H1 (cell line): ENCODE data around the gene PARD6A. TPM values are rescaled to one million over a fixed set of nuclear protein-coding genes. Genes with fewer than 3 reads are reported as not detected.

Experiments used
- CTCF ChIA-PET: fragments of 300-600 bp; sonication (Branson Sonifier 250); formaldehyde crosslinking; loops from one replicate; lab custom pipeline; 2021; ENCODE audit not compliant: partially characterized antibody; lab: Charles Lee
- POLR2A ChIA-PET: fragments of 300-600 bp; sonication (Branson Sonifier 250); formaldehyde crosslinking; loops from one replicate; lab custom pipeline; 2021; ENCODE audit warnings: inconsistent platforms; ENCODE audit not compliant: partially characterized antibody; lab: Charles Lee
- DNase-seq, 2 experiments: peaks; one replicate each; pipeline versions ENCODE4 v3.0.0 to v3.0.0-alpha.2; 2010 to 2022; ENCODE audit warnings: low spot score in 2 of 2, low read depth in 1 of 2, mixed read lengths in 1 of 2
- FAIRE-seq: peaks from 2 replicates; lab custom pipeline; 2011; peaks lifted over from hg19 to GRCh38; lab: Jason Lieb, UNC
- H2AFZ ChIP-seq: 2 replicates; pipeline ENCODE4 v1.8.1; 2012; ENCODE audit warnings: low read length, inconsistent platforms
- H2AK5ac ChIP-seq: 2 replicates; pipeline ENCODE4 v1.6.1; 2013; ENCODE audit warnings: low read depth, low read length
- H2BK120ac ChIP-seq: replicated peaks from 2 replicates; pipeline ENCODE3; 2013; ENCODE audit warnings: low read depth, low read length, inconsistent platforms
- H2BK12ac ChIP-seq: 2 replicates; pipeline ENCODE4 v1.6.1; 2013; ENCODE audit warnings: low read depth, low read length
- H2BK15ac ChIP-seq: 2 replicates; pipeline ENCODE4 v1.6.1; 2013; ENCODE audit warnings: low read length
- H2BK20ac ChIP-seq: 2 replicates; pipeline ENCODE4 v1.6.1; 2013; ENCODE audit warnings: low read length
- H2BK5ac ChIP-seq: 2 replicates; pipeline ENCODE4 v1.6.1; 2013; ENCODE audit warnings: low read depth, low read length
- H3K14ac ChIP-seq: 2 replicates; pipeline ENCODE4 v1.6.1; 2013; ENCODE audit warnings: inconsistent platforms; ENCODE audit not compliant: insufficient read length
- H3K18ac ChIP-seq: 2 replicates; pipeline ENCODE4 v1.6.1; 2013; ENCODE audit warnings: low read length; ENCODE audit errors: extremely low read depth
- H3K23ac ChIP-seq: 2 replicates; pipeline ENCODE4 v1.6.1; 2013; ENCODE audit warnings: inconsistent platforms; ENCODE audit not compliant: insufficient read length
- H3K23me2 ChIP-seq: 2 replicates; pipeline ENCODE4 v1.6.1; 2013; ENCODE audit warnings: low read depth, low read length
- H3K27ac ChIP-seq: 2 replicates; pipeline ENCODE4 v1.6.1; 2011; ENCODE audit warnings: low read depth, low read length, inconsistent platforms
- H3K27me3 ChIP-seq, 4 experiments: replicated peaks in 1 of 4; 1 replicate in 1 of 4; 2 replicates in 3 of 4; pipeline versions ENCODE4 v1.6.1 to v1.8.1; 2011 to 2013; ENCODE audit warnings: low read length in 3 of 4, mild to moderate bottlenecking in 3 of 4, inconsistent platforms in 2 of 4, mixed read lengths in 2 of 4, moderate library complexity in 1 of 4; ENCODE audit not compliant: control insufficient read depth in 3 of 4, insufficient read depth in 3 of 4; ENCODE audit errors: extremely low read depth in 1 of 4
- H3K36me3 ChIP-seq, 4 experiments: 2 replicates each; pipeline versions ENCODE4 v1.6.1 to v1.8.1; 2011 to 2013; ENCODE audit warnings: mild to moderate bottlenecking in 4 of 4, low read length in 3 of 4, moderate library complexity in 2 of 4, control low read depth in 1 of 4, inconsistent platforms in 1 of 4; ENCODE audit not compliant: insufficient read depth in 4 of 4, control insufficient read depth in 2 of 4
- H3K4ac ChIP-seq: replicated peaks from 2 replicates; pipeline ENCODE3; 2013; ENCODE audit warnings: low read length, low read depth, mixed read lengths, inconsistent platforms; ENCODE audit not compliant: insufficient read length
- H3K4me1 ChIP-seq, 4 experiments: replicated peaks in 1 of 4; 1 replicate in 1 of 4; 2 replicates in 3 of 4; pipeline versions ENCODE4 v1.6.1 to v1.8.1; 2011 to 2013; ENCODE audit warnings: low read length in 3 of 4, inconsistent platforms in 2 of 4, mixed read lengths in 1 of 4; ENCODE audit not compliant: insufficient read depth in 4 of 4, control insufficient read depth in 3 of 4
- H3K4me2 ChIP-seq, 2 experiments: 2 replicates each; pipeline versions ENCODE4 v1.6.1 to v1.8.1; 2011 to 2013; ENCODE audit warnings: low read depth in 2 of 2, low read length in 2 of 2, control low read depth in 1 of 2, inconsistent platforms in 1 of 2, mild to moderate bottlenecking in 1 of 2; ENCODE audit not compliant: insufficient read depth in 1 of 2
- H3K4me3 ChIP-seq, 4 experiments: fragments of 200-600, 300-600 bp in 1 of 4; sonication (generic), shearing (Covaris generic), sonication (Bioruptor Twin) in 1 of 4; 2 replicates each; pipeline versions ENCODE4 v1.5.1 to v1.8.1; 2011 to 2016; ENCODE audit warnings: low read length in 4 of 4, low read depth in 3 of 4, control low read depth in 2 of 4, inconsistent platforms in 2 of 4, mild to moderate bottlenecking in 2 of 4, mixed read lengths in 1 of 4, moderate library complexity in 1 of 4; ENCODE audit not compliant: insufficient read depth in 2 of 4; ENCODE audit errors: extremely low read depth in 1 of 4
- H3K56ac ChIP-seq: replicated peaks from 2 replicates; pipeline ENCODE3; 2013; ENCODE audit warnings: low read depth, mild to moderate bottlenecking, mixed read lengths, low read length, inconsistent platforms; ENCODE audit not compliant: insufficient read length
- H3K79me1 ChIP-seq: 2 replicates; pipeline ENCODE4 v1.6.1; 2013; ENCODE audit warnings: low read depth, low read length, control low read depth
- H3K79me2 ChIP-seq, 2 experiments: 2 replicates each; pipeline versions ENCODE4 v1.6.1 to v1.8.1; 2012 to 2013; ENCODE audit warnings: low read length in 2 of 2, mild to moderate bottlenecking in 2 of 2, inconsistent platforms in 1 of 2; ENCODE audit not compliant: insufficient read depth in 2 of 2, control insufficient read depth in 1 of 2
- H3K9ac ChIP-seq, 4 experiments: replicated peaks in 1 of 4; 1 replicate in 1 of 4; 2 replicates in 3 of 4; pipeline versions ENCODE4 v1.6.1 to v1.8.1; 2011 to 2013; ENCODE audit warnings: low read depth in 3 of 4, low read length in 3 of 4, control low read depth in 2 of 4, mild to moderate bottlenecking in 2 of 4, moderate library complexity in 2 of 4, inconsistent platforms in 1 of 4; ENCODE audit errors: extremely low read depth in 1 of 4
- H3K9me3 ChIP-seq, 2 experiments: 2 replicates each; pipeline versions ENCODE4 v1.6.1 to v1.8.1; 2012 to 2013; ENCODE audit warnings: mild to moderate bottlenecking in 2 of 2, moderate library complexity in 2 of 2, control low read depth in 1 of 2, inconsistent platforms in 1 of 2, low read depth in 1 of 2, low read length in 1 of 2, mixed read lengths in 1 of 2; ENCODE audit not compliant: insufficient read depth in 2 of 2
- H4K20me1 ChIP-seq, 2 experiments: replicated peaks in 1 of 2; 2 replicates each; pipeline versions ENCODE3 to v1.8.1; 2011 to 2013; ENCODE audit warnings: inconsistent platforms in 2 of 2, low read length in 2 of 2, mild to moderate bottlenecking in 1 of 2; ENCODE audit not compliant: insufficient read depth in 2 of 2, control insufficient read depth in 1 of 2
- H4K5ac ChIP-seq: 2 replicates; pipeline ENCODE4 v1.6.1; 2013; ENCODE audit warnings: low read length, low read depth, mixed read lengths, inconsistent platforms; ENCODE audit not compliant: insufficient read length
- H4K8ac ChIP-seq: 2 replicates; pipeline ENCODE4 v1.8.0; 2013; ENCODE audit warnings: mild to moderate bottlenecking, moderate library complexity, low read length, inconsistent platforms; ENCODE audit not compliant: insufficient read depth; ENCODE audit errors: extremely low read depth
- H4K91ac ChIP-seq: replicated peaks from 2 replicates; pipeline ENCODE3; 2013; ENCODE audit warnings: low read length, mixed read lengths, inconsistent platforms; ENCODE audit not compliant: insufficient read length
- ASH2L ChIP-seq: fragments of 200-600, 300-600 bp; sonication (generic); IDR thresholded peaks from one replicate; pipeline ENCODE4 v1.7.1; 2017; ENCODE audit warnings: low read length
- BCL11A ChIP-seq, 2 experiments: IDR thresholded peaks; one replicate each; pipeline ENCODE4 v1.6.1; 2011; ENCODE audit warnings: low read depth in 2 of 2, low read length in 2 of 2, mild to moderate bottlenecking in 2 of 2
- BRCA1 ChIP-seq: IDR thresholded peaks from 2 replicates; pipeline ENCODE4 v1.6.1; 2012; ENCODE audit warnings: low read depth, low read length, improper control_type of control experiment
- CBX5 ChIP-seq: fragments of 300-800, 300-1000 bp; sonication (generic); IDR thresholded peaks from 2 replicates; pipeline ENCODE4 v1.7.1; 2016; ENCODE audit warnings: antibody characterized with exemption, low read length, low read depth
- CEBPB ChIP-seq: IDR thresholded peaks from 2 replicates; pipeline ENCODE4 v1.6.1; 2012; ENCODE audit warnings: low read depth, low read length
- CREB1 ChIP-seq: IDR thresholded peaks from 2 replicates; pipeline ENCODE4 v1.6.1; 2012; ENCODE audit warnings: inconsistent platforms
- EP300 ChIP-seq, 2 experiments: IDR thresholded peaks; 1 replicate in 1 of 2; 2 replicates in 1 of 2; pipeline ENCODE4 v1.6.1; 2011 to 2012; ENCODE audit warnings: low read depth in 2 of 2, low read length in 2 of 2, mild to moderate bottlenecking in 2 of 2, borderline replicate concordance in 1 of 2, inconsistent platforms in 1 of 2, moderate library complexity in 1 of 2
- MAFK ChIP-seq: IDR thresholded peaks from 2 replicates; pipeline ENCODE4 v1.6.1; 2012; ENCODE audit warnings: low read depth, mild to moderate bottlenecking, improper control_type of control experiment, low read length
- NANOG ChIP-seq: IDR thresholded peaks from 2 replicates; pipeline ENCODE4 v1.6.1; 2011; ENCODE audit warnings: low read length, low read depth, mild to moderate bottlenecking, inconsistent platforms; ENCODE audit not compliant: insufficient read depth, poor library complexity, severe bottlenecking
- RAD21 ChIP-seq, 2 experiments: IDR thresholded peaks in 1 of 2; conservative IDR thresholded peaks in 1 of 2; 2 replicates each; pipeline ENCODE4 v1.6.1; 2011; ENCODE audit warnings: low read depth in 2 of 2, low read length in 2 of 2, improper control_type of control experiment in 1 of 2, inconsistent platforms in 1 of 2, mild to moderate bottlenecking in 1 of 2, moderate library complexity in 1 of 2
- RBBP5 ChIP-seq: IDR thresholded peaks from 2 replicates; pipeline ENCODE4 v1.7.1; 2012; ENCODE audit warnings: low read depth, mild to moderate bottlenecking, inconsistent platforms, low read length, moderate library complexity, borderline replicate concordance
- RNF2 ChIP-seq: fragments of 200-900, 300-1000 bp; sonication (generic); IDR thresholded peaks from 2 replicates; pipeline ENCODE4 v1.7.1; 2016; ENCODE audit warnings: borderline replicate concordance, low read depth, mild to moderate bottlenecking, antibody characterized with exemption, low read length; ENCODE audit not compliant: poor library complexity, severe bottlenecking; ENCODE audit errors: missing control alignments
- TAF7 ChIP-seq: optimal IDR thresholded peaks from 2 replicates; pipeline ENCODE3; 2011; ENCODE audit warnings: low read depth, mild to moderate bottlenecking, inconsistent platforms, low read length, moderate library complexity, borderline replicate concordance
- YY1 ChIP-seq: IDR thresholded peaks from 2 replicates; pipeline ENCODE4 v1.6.1; 2011; ENCODE audit warnings: low read depth, mild to moderate bottlenecking, low read length
- WGBS, 2 experiments: shearing (Covaris generic) in 1 of 2; methylation state at CpG; one replicate each; pipeline versions ENCODE4 v1.1.6 to v1.1.7; 2013 to 2015; ENCODE audit warnings: low lambda C conversion rate in 2 of 2, mixed read lengths in 2 of 2, inconsistent platforms in 1 of 2, low coverage in 1 of 2, missing lambda C conversion rate in 1 of 2; ENCODE audit not compliant: insufficient replicate concordance in 2 of 2, insufficient coverage in 1 of 2, insufficient read length in 1 of 2; ENCODE audit errors: extremely low coverage in 1 of 2, missing lambda C conversion rate in 1 of 2; 5-methylcytosine and 5-hydroxymethylcytosine counted together
- polyA plus RNA-seq, 7 experiments: library from polyadenylated mRNA; depleted of rRNA in 3 of 7; stranded (reverse) in 5 of 7; unstranded in 2 of 7; fragments of >200 nt in 5 of 7; fragments of 200-250 nt in 2 of 7; gene quantifications; 1 replicate in 5 of 7; 2 replicates in 1 of 7; 4 replicates in 1 of 7; pipeline versions ENCODE4 v1.2.1 to v1.2.3, GENCODE V29; 2011 to 2013; ENCODE audit warnings: missing spikeins in 2 of 7, mixed read lengths in 2 of 7
- total RNA-seq: library from RNA; stranded (reverse); fragmentation: NEBNext Ultra II Directional; extraction: Animal tissue kit (Norgen Biotek cat#: 25700); gene quantifications from 2 replicates; pipeline ENCODE4 v1.2.1, GENCODE V29; 2021

PARD6A gene
- total and polyA plus RNA-seq, 2 of the 8 experiments (the other 6 are each of a cell fraction or from before 2014, with no cell fraction given) = 15.1 to 21.8 TPM

GRCh38 chr16:67637625-67638024, 23.1 kb upstream of the PARD6A start:
- Histone ChIP-seq H2BK12ac (no peak overlapping the region), H2BK15ac (no peak overlapping the region), H3K27ac (no peak overlapping the region), H3K56ac (no peak overlapping the region), H2AK5ac (no peak overlapping the region), H2BK120ac (no peak overlapping the region), H3K23me2 (no peaks in the 10 kb centered on the region), H2AFZ (no peak overlapping the region), H2BK5ac (no peak overlapping the region), H3K36me3 (peaks cover 9 to 41% (median 27%) of the 10 kb centered on the region in 4 experiments), H3K79me2 (no peaks in the 10 kb centered on the region), H3K4ac (no peak overlapping the region), H3K4me2 (no peak overlapping the region), H3K9me3 (no peaks in the 10 kb centered on the region), H3K4me3 (no peak overlapping the region), H4K8ac (no peak overlapping the region), H4K5ac (no peak overlapping the region), H3K18ac (no peak overlapping the region), H3K27me3 (no peaks in the 10 kb centered on the region), H3K14ac (no peak overlapping the region), H3K9ac (no peak overlapping the region), H3K4me1 (no peaks in the 10 kb centered on the region), H4K20me1 (peaks cover 0 to 2% of the 10 kb centered on the region in 2 experiments), H3K79me1 (no peaks in the 10 kb centered on the region), H4K91ac (no peak overlapping the region), H3K23ac (no peak overlapping the region), H2BK20ac (no peak overlapping the region)
- 94% methylated on average over 12 of the region's 12 CpGs; no CpG with 5 or more reads in 1 of the 2 experiments for WGBS, 2 experiments
- DNase-seq = no peak
- no peak for FAIRE-seq
- POLR2A ChIA-PET = no interaction called here
- CTCF ChIA-PET = interaction anchor here (0.6 to 18.0 kb wide), 4 partner anchors 11 to 117 kb away, joined by 3 to 202 read pairs (median 90); partner anchors contain the start of genes ACD, C16orf86, ENKD1 and PARD6A
- TF ChIP-seq EP300 (IDR thresholded peaks at IDR 0.05; ENCODE audit: borderline replicate concordance in 1 of 2, low read depth in 2 of 2, low read length in 2 of 2) = no peak
- no peak for TF ChIP-seq RBBP5
- no peak for TF ChIP-seq MAFK
- TF ChIP-seq ASH2L = no peak
- no peak for TF ChIP-seq RAD21 (IDR thresholded peaks at IDR 0.05 in 1 of 2, conservative IDR thresholded peaks at IDR 0.05 in 1 of 2; ENCODE audit: low read depth in 2 of 2, low read length in 2 of 2)
- no peak for TF ChIP-seq BCL11A (IDR thresholded peaks at IDR 0.05; ENCODE audit: low read depth in 2 of 2, low read length in 2 of 2)
- TF ChIP-seq CREB1 = no peak
- TF ChIP-seq BRCA1 = no peak
- no peak for TF ChIP-seq CBX5
- no peak for TF ChIP-seq NANOG
- no peak for TF ChIP-seq RNF2
- TF ChIP-seq YY1 = no peak
- TF ChIP-seq TAF7 = no peak
- TF ChIP-seq CEBPB = no peak
